Activated T-cell treated with anti-CD3 and anti-CD28 coated beads for 4 hours (primary cell): ENCODE data around the gene HAGHL.

Source experiments
- DNase-seq: peaks from one replicate; pipeline ENCODE4 v3.0.0-alpha.2; 2020

HAGHL gene

DNA sequence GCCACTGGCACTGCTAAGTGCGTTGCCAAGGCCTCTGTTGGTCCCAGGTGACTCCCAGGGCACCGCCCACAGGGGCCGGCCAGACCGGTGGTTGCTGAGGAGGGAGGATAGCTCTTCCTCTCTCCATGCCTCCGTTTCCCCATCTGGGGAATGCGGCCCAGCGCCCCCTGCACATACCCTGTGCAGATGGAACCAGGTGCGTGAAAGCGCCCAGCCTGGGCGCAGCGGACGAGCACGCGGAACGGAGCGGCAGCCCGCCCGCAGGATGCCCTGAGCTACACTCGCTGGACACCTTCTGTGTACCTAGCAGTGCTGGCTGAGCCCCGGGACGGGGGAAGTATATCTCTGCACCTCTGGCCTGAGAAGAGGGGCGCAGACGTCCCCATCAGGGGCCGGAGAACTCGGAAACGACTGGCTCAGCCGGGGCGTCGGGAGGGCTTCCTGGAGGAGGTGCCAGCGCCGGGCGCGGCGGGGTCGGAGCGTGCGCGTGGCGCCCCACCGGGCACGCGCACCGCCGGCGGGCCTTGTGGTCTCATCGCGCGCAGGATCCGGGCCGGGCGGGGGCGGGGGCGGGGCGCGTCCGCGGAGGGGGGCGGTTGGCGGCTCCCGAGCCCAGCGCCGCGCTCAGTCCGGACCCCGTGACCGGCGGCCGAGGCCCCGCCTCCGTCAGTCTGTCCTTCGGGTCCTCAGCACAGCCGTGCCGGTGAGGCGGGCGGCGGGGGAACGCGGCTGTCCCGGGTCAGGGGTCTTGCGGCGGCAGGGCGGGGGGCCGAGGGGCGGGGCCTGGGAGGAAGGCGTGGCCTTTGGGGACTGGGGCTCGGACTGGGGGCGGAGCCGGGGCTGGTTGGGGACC is at the start of gene HAGHL, which contains the start of gene CCDC78:
TSS of gene HAGHL (plus strand) at position 669 of the 853 bp plus-strand sequence. CDS start 404 bp downstream, outside the sequence.
TSS of gene CCDC78 (minus strand) at position 6 of the 853 bp plus-strand sequence. CDS start 76 bp downstream, outside the sequence.
- peak; percentile 45 for DNase-seq

- DNase-seq, result no peak
These were observed 49.4 kb upstream of the HAGHL start for GRCh38 chr16:677316-678190.

DNA sequence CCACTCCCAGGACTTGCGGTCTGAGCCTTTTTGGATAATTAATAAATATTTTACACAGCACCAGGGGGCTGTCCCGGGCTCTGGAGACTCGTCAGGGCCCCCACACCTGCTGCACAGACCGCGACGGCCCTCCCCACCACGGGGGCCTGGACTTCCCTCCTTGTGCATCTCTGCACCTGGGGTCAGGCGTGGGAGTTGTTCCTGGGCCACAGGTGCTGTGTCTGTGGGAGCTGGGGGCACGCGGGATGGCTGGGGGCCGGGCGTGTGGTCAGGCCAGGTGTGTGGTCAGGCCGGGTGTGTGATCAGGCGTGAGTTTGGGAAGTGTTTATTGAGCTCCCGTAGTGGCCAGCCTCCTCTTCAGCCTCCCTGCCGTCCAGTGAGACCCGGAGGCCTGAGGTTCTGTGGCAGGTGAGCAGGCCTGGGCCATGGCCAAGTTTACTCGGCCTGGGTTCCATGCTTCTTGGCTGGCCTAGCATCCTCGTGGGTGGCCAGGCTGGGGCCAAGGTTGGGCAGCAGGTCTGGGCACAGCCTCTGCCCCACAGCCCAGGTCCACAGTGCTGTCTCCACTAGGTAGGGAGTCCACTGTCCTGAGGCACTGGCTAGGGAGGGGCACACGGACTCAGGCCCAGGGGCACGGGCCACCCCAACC is 48.6 kb upstream of the HAGHL start:
- no peak for DNase-seq

- DNase-seq, result no peak
These were observed 47.8 kb upstream of the HAGHL start for GRCh38 chr16:678858-679813.

GRCh38 chr16:679814-680624 is 46.9 kb upstream of the HAGHL start, which contains the start of gene STUB1:
Gene STUB1 (plus strand): TSS chr16:680410. CDS start chr16:680526, 116 bp downstream.
- DNase-seq, result peak; percentile 85

GRCh38 chr16:680625-680945 is 46.3 kb upstream of the HAGHL start:
- no peak for DNase-seq

GRCh38 chr16:680967-681745 is 45.8 kb upstream of the HAGHL start:
- DNase-seq, result no peak

- DNase-seq, result no peak
These were observed 45.0 kb upstream of the HAGHL start for GRCh38 chr16:681746-682427.

- DNase-seq, result no peak
These were observed 44.2 kb upstream of the HAGHL start for GRCh38 chr16:682493-683395.

GRCh38 chr16:683396-684070 is 43.4 kb upstream of the HAGHL start:
- DNase-seq, result no peak

DNA sequence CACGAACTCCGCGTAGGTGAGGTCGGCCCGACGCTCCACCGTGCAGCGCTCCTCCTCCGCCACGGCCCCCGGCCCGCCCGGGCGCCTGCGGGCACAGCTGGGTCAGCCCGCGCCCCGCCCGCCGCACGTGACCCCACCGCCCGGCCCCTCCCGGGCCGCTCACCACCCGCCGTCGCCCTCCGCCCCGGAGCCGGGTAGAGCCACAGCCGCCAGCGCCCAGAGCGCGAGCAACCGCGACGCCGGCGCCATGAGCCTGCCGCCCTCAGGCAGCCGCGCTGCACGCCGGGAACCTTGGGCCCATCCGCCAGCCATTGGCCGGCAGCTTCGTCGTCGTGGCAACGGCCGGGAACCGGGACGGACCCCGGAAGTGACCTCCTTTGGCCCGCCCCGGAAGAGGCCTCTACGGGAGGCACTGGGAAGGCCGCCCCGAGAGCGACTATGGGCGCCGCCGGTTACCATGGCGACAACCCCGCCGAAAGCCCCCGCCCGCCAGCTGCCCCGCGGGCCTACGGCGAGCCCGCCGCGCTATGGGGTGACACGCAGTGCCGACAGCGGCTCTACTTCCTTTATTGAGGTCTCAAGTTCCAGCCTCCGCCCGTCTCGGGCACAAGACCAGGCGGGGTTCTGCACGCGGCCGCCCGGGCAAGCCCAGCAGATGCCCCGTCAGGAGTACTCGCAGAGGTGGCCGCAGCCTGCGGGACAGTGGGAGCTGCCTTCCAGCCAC is 42.7 kb upstream of the HAGHL start, which contains the start of gene JMJD8:
TSS of gene JMJD8 (minus strand) at position 264 of the 724 bp plus-strand sequence. CDS start at position 249, 15 bp downstream.
- peak; percentile 94 for DNase-seq

GRCh38 chr16:684961-685696 is 41.8 kb upstream of the HAGHL start:
- no peak for DNase-seq

DNA sequence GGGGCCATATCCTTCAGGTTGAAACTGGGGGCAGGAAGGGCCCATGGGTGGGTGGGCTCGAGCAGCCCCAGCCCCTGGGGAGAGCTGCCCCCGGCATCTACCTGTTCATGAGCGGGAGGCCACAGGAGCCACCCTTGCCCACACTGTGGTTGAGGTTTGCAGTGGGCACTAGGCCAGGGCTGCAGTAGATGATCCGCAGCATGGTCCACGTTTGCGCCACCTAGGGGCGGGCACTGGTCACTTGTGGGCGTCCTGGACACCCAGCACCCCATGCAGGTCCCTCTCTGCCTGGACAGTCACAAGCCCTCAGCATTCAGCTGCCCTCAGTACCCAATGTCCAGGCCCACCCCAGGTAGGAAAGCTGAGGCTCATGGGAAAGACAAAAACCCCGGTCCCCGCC is 40.9 kb upstream of the HAGHL start:
- no peak for DNase-seq

GRCh38 chr16:686459-687260 is 40.2 kb upstream of the HAGHL start:
- DNase-seq, result no peak

GRCh38 chr16:687499-687898 is 39.4 kb upstream of the HAGHL start:
- no peak for DNase-seq
